Psoas muscle (tissue), 8 donors: Measurements from ENCODE around the gene CASK. TPM values are rescaled to one million over a fixed set of nuclear protein-coding genes. Genes with fewer than 3 reads are reported as not detected.
"Not testable (repeated sequence)": the region's sequence is repeated elsewhere in the genome, so short reads cannot be mapped to it uniquely, and the experiment has no call there.

Source experiments
- ATAC-seq, 4 donors: fragments of 200-7000 bp; cut with Tn5 transposase; one replicate each; pipeline ENCODE4 v1.9.1; 2020; ENCODE audit warnings: moderate library complexity in 3 of 4, mild to moderate bottlenecking in 2 of 4
- DNase-seq, 2 donors: peaks; one replicate each; pipeline ENCODE4 v3.0.0-alpha.2; 2020
- H3K27ac ChIP-seq: fragments of 200-600 bp; one replicate; pipeline ENCODE4 v1.8.0; 2022
- H3K27me3 ChIP-seq, 3 donors: fragments of 200-600 bp in 1 of 3; one replicate each; pipeline versions ENCODE4 v1.6.1 to v1.8.0; 2013 to 2022; ENCODE audit warnings: low read length in 2 of 3, mild to moderate bottlenecking in 2 of 3, moderate library complexity in 1 of 3; ENCODE audit not compliant: insufficient read depth in 3 of 3
- H3K36me3 ChIP-seq, 2 donors: fragments of 200-600 bp in 1 of 2; one replicate each; pipeline versions ENCODE4 v1.6.1 to v1.8.0; 2013 to 2022; ENCODE audit warnings: low read depth in 1 of 2, mild to moderate bottlenecking in 1 of 2, moderate library complexity in 1 of 2; ENCODE audit not compliant: insufficient read depth in 1 of 2
- H3K4me1 ChIP-seq: fragments of 200-600 bp; one replicate; pipeline ENCODE4 v1.8.0; 2022
- H3K4me3 ChIP-seq: fragments of 200-600 bp; one replicate; pipeline ENCODE4 v1.8.0; 2022; ENCODE audit warnings: mild to moderate bottlenecking
- H3K9me3 ChIP-seq: fragments of 200-600 bp; one replicate; pipeline ENCODE4 v1.8.0; 2022
- WGBS, 3 donors: extraction: QIAGEN DNeasy Blood & Tissue Kit; methylation state at CpG; one replicate each; pipeline versions ENCODE4 v1.1.6 to v1.1.7; 2013; 5-methylcytosine and 5-hydroxymethylcytosine counted together
- intact Hi-C, 2 donors: fragments of 100-400 bp; cut with DNase I; formaldehyde crosslinking; loops; one replicate each; pipeline versions ENCODE4 v1.11.0 to v1.14.2; 2022
- polyA plus RNA-seq, 3 donors: library from polyadenylated mRNA; stranded (reverse); fragments of 200-250 nt; gene quantifications; one replicate each; pipeline ENCODE4 v1.2.3, GENCODE V29; 2013
- total RNA-seq, 4 donors: library from RNA; stranded (reverse); fragmentation: NEBNext Ultra II Directional in 2 of 4; extraction: Animal tissue kit (Norgen Biotek cat#: 25700) in 2 of 4; gene quantifications; one replicate each; pipeline versions ENCODE4 v1.2.1 to v1.2.4, GENCODE V29; 2021 to 2023
- TF ChIP-seq, protein P1 (sequence below): fragments of 200-600 bp; IDR thresholded peaks from one replicate; pipeline ENCODE4 v1.8.0; 2022; ENCODE audit warnings: antibody characterized with exemption
- donor health status: healthy with polysubstance abuse.
- donor health status: DM: no; HTN: no; CAD: no; lungs with moderate emphysema.
- donor health status: Bipolar disorder and iron deficiency.
- donor health status: healthy.
- donor health status: DM: yes; HTN: yes; CAD: no.
- donor health status: DM: no; HTN: no; CAD: no.
- donor health status: DM: no; HTN: no; CAD: no.
- donor health status: DM: yes; HTN: yes; CAD: no.

CASK gene
- total and polyA plus RNA-seq, 7 donors: 2.8 to 19.4 (median 9.7) TPM

- intact Hi-C loops: no loop called here
Observed at GRCh38 chrX:41616255-41616654, 307.1 kb downstream of the CASK start.

GRCh38 chrX:41608244-41608643 lies 315.1 kb downstream of the CASK start:
- H3K27ac ChIP-seq: no peak overlapping the region
- no peak for ATAC-seq
- no peaks in the 10 kb centered on the region for H3K4me1 ChIP-seq
- no peaks in the 10 kb centered on the region for H3K36me3 ChIP-seq
- whole genome bisulfite sequencing, 3 donors: 74 to 100% (median 98%) methylated on average over 1 of the region's 1 CpG
- intact Hi-C loops: no loop called here
- no peaks in the 10 kb centered on the region for H3K27me3 ChIP-seq
- TF ChIP-seq, protein P1, sequence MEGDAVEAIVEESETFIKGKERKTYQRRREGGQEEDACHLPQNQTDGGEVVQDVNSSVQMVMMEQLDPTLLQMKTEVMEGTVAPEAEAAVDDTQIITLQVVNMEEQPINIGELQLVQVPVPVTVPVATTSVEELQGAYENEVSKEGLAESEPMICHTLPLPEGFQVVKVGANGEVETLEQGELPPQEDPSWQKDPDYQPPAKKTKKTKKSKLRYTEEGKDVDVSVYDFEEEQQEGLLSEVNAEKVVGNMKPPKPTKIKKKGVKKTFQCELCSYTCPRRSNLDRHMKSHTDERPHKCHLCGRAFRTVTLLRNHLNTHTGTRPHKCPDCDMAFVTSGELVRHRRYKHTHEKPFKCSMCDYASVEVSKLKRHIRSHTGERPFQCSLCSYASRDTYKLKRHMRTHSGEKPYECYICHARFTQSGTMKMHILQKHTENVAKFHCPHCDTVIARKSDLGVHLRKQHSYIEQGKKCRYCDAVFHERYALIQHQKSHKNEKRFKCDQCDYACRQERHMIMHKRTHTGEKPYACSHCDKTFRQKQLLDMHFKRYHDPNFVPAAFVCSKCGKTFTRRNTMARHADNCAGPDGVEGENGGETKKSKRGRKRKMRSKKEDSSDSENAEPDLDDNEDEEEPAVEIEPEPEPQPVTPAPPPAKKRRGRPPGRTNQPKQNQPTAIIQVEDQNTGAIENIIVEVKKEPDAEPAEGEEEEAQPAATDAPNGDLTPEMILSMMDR: no peak
- no peak overlapping the region for H3K4me3 ChIP-seq
- no peaks in the 10 kb centered on the region for H3K9me3 ChIP-seq
- DNase-seq: no peak

More at GRCh38 chrX:41616255-41616654, 307.1 kb downstream of the CASK start:
- Histone ChIP-seq H3K4me3 (no peak overlapping the region), H3K27ac (no peak overlapping the region), H3K27me3 (peaks cover 0 to 4% (median 0%) of the 10 kb centered on the region in 3 donors), H3K4me1 (no peaks in the 10 kb centered on the region), H3K9me3 (no peaks in the 10 kb centered on the region), H3K36me3 (no peaks in the 10 kb centered on the region)
- TF ChIP-seq, protein P1: no peak
- ATAC-seq: no peak
- DNase-seq: no peak

DNA sequence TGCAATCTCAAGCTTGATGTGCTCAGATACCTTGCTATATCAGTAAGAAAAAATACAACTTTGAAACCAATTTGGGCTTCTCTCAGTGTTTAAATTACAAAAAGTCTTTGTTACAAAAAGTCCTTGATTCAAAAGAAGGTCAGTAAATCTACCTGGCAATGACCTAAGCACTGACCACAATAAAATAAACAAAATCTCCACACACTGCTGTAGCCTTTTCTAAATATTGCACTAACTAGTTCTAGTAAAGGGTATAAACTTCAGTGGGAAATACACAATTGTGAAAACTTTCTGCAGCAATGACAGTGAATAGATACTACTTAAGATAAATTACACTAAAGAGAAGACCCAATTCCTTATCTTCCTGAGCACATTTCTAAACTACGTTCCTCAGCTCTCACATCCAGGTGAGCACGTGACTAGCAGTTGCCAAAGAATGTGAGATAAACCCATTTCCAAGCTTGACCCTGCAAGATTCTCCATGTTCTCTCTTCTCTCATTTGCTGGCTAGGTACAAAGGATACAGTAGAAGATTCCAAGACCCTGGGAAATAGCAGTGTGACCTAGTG lies 316.0 kb downstream of the CASK start:
- intact Hi-C loops: no loop called here
- no peaks in the 10 kb centered on the region for H3K27me3 ChIP-seq
- no peaks in the 10 kb centered on the region for H3K4me1 ChIP-seq
- no peaks in the 10 kb centered on the region for H3K36me3 ChIP-seq
- TF ChIP-seq, protein P1: no peak
- 78 to 100% (median 96%) methylated on average over 2 of the region's 2 CpGs for WGBS, 3 donors
- DNase-seq (no peak), ATAC-seq (no peak)
- no peak overlapping the region for H3K4me3 ChIP-seq
- no peaks in the 10 kb centered on the region for H3K9me3 ChIP-seq
- no peak overlapping the region for H3K27ac ChIP-seq

- H3K27ac ChIP-seq, H3K4me1 ChIP-seq, H3K4me3 ChIP-seq, H3K36me3 ChIP-seq, H3K27me3 ChIP-seq, DNase-seq, intact Hi-C loops, ATAC-seq, H3K9me3 ChIP-seq: not testable (repeated sequence)
- 95 to 96% (median 96%) methylated on average over 4 of the region's 4 CpGs for WGBS, 3 donors
Observed at GRCh38 chrX:41606057-41606456, 317.3 kb downstream of the CASK start.

DNA sequence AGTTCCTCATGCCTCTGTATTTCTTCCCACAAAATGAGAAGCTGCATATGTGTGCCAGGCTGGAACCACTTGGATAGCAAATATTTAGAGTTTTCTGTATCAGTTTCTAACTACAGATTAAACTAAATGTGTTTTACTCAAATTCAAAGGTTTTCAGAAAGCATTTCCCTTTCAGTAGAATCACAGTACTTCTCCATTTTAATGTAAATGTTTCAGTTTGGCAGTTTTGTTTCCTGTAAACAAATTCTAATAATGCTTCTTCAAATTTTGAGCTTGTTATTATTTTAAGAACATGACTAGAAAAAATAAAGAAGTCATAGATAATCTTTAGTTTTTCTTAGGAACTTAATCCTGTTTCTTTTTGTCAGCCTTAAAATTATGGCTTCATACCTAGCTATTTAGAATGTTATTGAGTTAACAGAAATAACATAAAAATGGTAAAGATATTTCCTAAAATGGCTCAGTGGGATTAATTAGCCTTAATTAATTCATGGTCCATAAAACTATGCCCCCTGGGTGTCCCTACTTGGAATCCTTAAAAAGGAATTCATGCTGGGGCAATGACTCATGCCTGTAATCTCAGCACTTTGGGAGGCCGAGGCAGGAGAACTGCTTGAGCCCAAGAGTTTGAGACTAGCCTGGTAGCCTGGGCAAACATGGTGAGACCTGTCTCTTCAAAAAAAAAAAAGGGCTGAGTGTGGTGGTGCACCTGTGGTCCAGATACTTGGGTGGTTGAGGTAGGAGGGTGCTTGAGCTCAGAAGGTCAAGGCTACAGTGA lies 318.4 kb downstream of the CASK start:
- DNase-seq: no peak
- intact Hi-C loops: no loop called here
- peaks cover 4% of the 10 kb centered on the region for H3K9me3 ChIP-seq
- no peak overlapping the region for H3K27ac ChIP-seq
- TF ChIP-seq, protein P1: no peak
- WGBS, 3 donors: 78 to 82% (median 79%) methylated on average over 1 of the region's 1 CpG
- H3K4me1 ChIP-seq: no peaks in the 10 kb centered on the region
- no peak overlapping the region for H3K4me3 ChIP-seq
- peaks cover 0 to 4% (median 0%) of the 10 kb centered on the region in 3 donors for H3K27me3 ChIP-seq
- ATAC-seq: no peak
- no peaks in the 10 kb centered on the region for H3K36me3 ChIP-seq
